ENCODE measurements around the gene SAXO2. TPM values are rescaled to one million over a fixed set of nuclear protein-coding genes. Genes with fewer than 3 reads are reported as not detected.
"Not testable (repeated sequence)": the region's sequence is repeated elsewhere in the genome, so short reads cannot be mapped to it uniquely, and the experiment has no call there.

SAXO2 gene
- total RNA-seq, 1 experiment from 2014 or later, result 4.2 TPM

DNA sequence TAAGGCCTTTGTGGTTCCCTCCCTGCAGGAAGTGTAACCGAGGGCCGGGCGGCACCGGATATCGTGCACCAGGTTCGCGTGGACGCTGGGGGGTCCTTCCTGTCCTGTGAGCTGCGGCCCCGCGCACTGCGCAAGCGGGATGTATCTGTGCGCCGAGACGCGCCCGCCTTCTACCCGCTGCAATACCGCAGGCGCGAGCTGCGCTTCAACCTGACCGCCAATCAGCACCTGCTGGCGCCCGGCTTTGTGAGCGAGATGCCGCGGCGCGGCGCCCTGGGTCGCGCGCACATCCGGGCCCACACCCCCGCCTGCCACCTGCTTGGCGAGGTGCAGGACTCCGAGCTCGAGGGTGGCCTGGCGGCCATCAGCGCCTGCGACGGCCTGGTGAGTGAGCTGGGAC, 35.9 kb downstream of the SAXO2 start:
- H3K9me3 Mint-ChIP-seq (ENCODE audit: unreplicated experiment), result no peaks in the 10 kb centered on the region
- peaks cover 15% of the 10 kb centered on the region for H3K4me1 Mint-ChIP-seq (ENCODE audit: insufficient read depth, unreplicated experiment)
- H3K36me3 Mint-ChIP-seq (ENCODE audit: insufficient read depth, unreplicated experiment), result no peaks in the 10 kb centered on the region
- intact Hi-C loops (cut with micrococcal nuclease), result no loop called here
- no TSS peak for BruUV-seq (replicated peaks)
- H3K27me3 Mint-ChIP-seq (ENCODE audit: insufficient read depth, unreplicated experiment), result no peaks in the 10 kb centered on the region
- ChIA-PET CTCF (no interaction called here), POLR2A (no interaction called here)
- H3K4me3 Mint-ChIP-seq (ENCODE audit: unreplicated experiment), result no peak overlapping the region
- DNase-seq (ENCODE audit: unreplicated experiment), result no peak
- H3K27ac Mint-ChIP-seq (ENCODE audit: low read depth, unreplicated experiment), result no peak overlapping the region
- TF ChIP-seq, protein P1, sequence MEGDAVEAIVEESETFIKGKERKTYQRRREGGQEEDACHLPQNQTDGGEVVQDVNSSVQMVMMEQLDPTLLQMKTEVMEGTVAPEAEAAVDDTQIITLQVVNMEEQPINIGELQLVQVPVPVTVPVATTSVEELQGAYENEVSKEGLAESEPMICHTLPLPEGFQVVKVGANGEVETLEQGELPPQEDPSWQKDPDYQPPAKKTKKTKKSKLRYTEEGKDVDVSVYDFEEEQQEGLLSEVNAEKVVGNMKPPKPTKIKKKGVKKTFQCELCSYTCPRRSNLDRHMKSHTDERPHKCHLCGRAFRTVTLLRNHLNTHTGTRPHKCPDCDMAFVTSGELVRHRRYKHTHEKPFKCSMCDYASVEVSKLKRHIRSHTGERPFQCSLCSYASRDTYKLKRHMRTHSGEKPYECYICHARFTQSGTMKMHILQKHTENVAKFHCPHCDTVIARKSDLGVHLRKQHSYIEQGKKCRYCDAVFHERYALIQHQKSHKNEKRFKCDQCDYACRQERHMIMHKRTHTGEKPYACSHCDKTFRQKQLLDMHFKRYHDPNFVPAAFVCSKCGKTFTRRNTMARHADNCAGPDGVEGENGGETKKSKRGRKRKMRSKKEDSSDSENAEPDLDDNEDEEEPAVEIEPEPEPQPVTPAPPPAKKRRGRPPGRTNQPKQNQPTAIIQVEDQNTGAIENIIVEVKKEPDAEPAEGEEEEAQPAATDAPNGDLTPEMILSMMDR (IDR thresholded peaks at IDR 0.05; ENCODE audit: unreplicated experiment), result no peak

DNA sequence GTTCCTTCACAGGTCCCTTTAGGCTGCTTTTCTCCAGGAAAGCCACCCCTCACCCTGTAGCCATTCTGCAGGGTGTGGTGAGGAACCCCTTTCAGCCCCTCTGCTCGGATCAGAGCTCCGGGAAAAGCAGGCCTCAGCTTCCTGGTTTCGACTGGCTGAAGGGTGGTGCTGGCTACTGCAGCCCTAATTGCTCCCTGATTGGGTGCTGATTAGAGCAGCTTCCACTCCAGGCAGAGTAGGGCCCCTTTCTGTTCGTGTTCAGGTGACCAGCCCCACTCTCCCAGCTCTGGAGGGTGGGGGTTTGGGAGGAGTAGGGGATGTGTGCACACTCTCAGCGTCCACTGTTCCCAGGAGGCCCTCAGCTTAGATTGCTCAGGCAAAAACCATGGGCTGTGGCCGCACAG, 36.9 kb downstream of the SAXO2 start:
- H3K9me3 Mint-ChIP-seq (ENCODE audit: unreplicated experiment); H3K27me3 Mint-ChIP-seq (ENCODE audit: insufficient read depth, unreplicated experiment); H3K36me3 Mint-ChIP-seq (ENCODE audit: insufficient read depth, unreplicated experiment); H3K4me3 Mint-ChIP-seq (ENCODE audit: unreplicated experiment); BruUV-seq (replicated peaks); H3K27ac Mint-ChIP-seq (ENCODE audit: low read depth, unreplicated experiment); CTCF ChIA-PET; DNase-seq (ENCODE audit: unreplicated experiment); intact Hi-C loops (cut with micrococcal nuclease): not testable (repeated sequence)
- peaks cover 15% of the 10 kb centered on the region for H3K4me1 Mint-ChIP-seq (ENCODE audit: insufficient read depth, unreplicated experiment)
- POLR2A ChIA-PET, result interaction anchor here (0.6 kb wide), 1 partner anchor 26 kb away, joined by 3 read pairs; no protein-coding TSS in a partner anchor

DNA sequence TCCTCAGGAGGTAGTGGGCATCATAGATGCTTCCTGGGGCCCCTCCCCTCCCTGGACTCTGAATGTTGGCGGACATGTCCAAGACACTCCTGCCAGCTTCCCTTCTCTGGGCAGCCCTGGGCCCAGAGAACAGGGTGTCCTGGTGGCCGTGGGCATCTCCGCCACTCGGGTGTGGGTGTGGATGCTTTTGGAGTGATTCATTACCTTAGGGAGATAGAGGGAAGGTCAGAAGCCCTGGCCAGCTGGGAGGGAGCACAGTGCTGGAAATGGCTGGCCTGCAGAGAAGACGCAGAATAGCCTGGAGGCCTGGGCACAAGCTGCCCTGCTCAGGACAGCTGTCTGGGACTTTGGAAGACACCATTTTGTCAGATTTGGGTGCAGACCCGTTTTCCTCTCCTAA, 37.7 kb downstream of the SAXO2 start:
- H3K27me3 Mint-ChIP-seq (ENCODE audit: insufficient read depth, unreplicated experiment); CTCF ChIA-PET; BruUV-seq (replicated peaks); H3K36me3 Mint-ChIP-seq (ENCODE audit: insufficient read depth, unreplicated experiment); intact Hi-C loops (cut with micrococcal nuclease); POLR2A ChIA-PET; H3K9me3 Mint-ChIP-seq (ENCODE audit: unreplicated experiment); DNase-seq (ENCODE audit: unreplicated experiment): not testable (repeated sequence)
- Mint-ChIP-seq H3K27ac (ENCODE audit: low read depth, unreplicated experiment) (peak overlapping the region; percentile 78), H3K4me1 (ENCODE audit: insufficient read depth, unreplicated experiment) (peaks cover 15% of the 10 kb centered on the region), H3K4me3 (ENCODE audit: unreplicated experiment) (peak overlapping the region; percentile 29)

DNA sequence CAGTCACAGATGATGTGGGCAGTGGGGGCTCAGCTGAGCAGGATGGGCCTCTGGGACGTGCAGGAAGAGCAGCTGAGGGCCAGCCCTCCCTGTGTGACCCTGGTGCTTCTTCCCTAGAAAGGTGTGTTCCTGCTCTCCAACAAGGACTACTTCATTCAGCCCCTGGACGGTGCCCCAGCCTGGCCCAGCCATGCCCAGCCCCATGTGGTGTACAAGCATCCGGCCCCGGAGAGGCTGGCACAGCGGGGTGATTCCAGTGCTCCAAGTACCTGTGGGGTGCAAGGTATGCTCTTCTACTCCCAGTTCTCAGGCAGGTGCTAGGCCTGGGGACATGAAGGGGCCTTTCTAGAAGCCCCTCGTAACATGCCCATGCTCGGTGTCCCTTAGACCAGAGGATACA, 38.3 kb downstream of the SAXO2 start:
- no peaks in the 10 kb centered on the region for H3K36me3 Mint-ChIP-seq (ENCODE audit: insufficient read depth, unreplicated experiment)
- no peak for DNase-seq (ENCODE audit: unreplicated experiment)
- no peaks in the 10 kb centered on the region for H3K27me3 Mint-ChIP-seq (ENCODE audit: insufficient read depth, unreplicated experiment)
- CTCF ChIA-PET, result no interaction called here
- BruUV-seq (replicated peaks), result no TSS peak
- peaks cover 15% of the 10 kb centered on the region for H3K4me1 Mint-ChIP-seq (ENCODE audit: insufficient read depth, unreplicated experiment)
- no peak overlapping the region for H3K4me3 Mint-ChIP-seq (ENCODE audit: unreplicated experiment)
- intact Hi-C loops (cut with micrococcal nuclease), result no loop called here
- no peaks in the 10 kb centered on the region for H3K9me3 Mint-ChIP-seq (ENCODE audit: unreplicated experiment)
- peak overlapping the region; percentile 78 for H3K27ac Mint-ChIP-seq (ENCODE audit: low read depth, unreplicated experiment)
- TF ChIP-seq, protein P1 (IDR thresholded peaks at IDR 0.05; ENCODE audit: unreplicated experiment), result no peak
- POLR2A ChIA-PET, result no interaction called here

DNA sequence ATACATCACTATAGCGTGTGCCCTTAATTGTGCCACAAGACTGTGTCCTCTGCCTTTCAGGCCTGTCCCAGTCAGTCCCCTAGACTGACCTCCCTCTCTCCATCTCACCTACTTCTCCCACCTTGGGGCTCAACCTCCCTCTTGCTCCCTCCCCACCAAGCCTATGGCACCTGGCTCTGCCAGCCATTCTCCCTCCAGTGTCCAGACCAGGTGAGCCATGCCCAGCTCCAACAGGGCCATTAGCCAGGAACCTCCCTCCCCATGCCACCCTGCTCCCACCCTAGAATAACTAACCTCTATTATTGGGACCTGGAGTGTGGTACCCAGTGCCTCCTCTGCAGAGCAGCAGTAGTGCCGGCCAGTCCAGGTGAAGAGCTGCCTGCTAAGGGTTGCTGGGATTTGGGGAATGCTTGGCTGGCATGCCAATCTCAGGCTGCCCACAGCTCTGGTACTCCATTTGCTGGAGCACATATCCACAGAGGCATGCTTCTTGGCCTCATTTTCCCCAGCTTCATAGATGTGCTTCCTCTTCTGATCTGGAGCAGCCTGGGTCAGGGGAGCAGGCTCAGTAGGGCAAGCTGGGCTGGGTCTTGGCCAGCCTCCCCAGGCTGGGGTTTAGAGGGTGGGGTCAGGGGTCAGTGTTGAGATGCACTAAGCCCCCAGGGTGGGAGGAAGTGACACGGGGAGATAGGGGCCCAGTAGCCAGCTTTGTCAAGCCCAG, 38.8 kb downstream of the SAXO2 start:
- Mint-ChIP-seq H3K4me3 (ENCODE audit: unreplicated experiment) (no peak overlapping the region), H3K9me3 (ENCODE audit: unreplicated experiment) (no peaks in the 10 kb centered on the region), H3K27ac (ENCODE audit: low read depth, unreplicated experiment) (no peak overlapping the region), H3K4me1 (ENCODE audit: insufficient read depth, unreplicated experiment) (peaks cover 15% of the 10 kb centered on the region), H3K27me3 (ENCODE audit: insufficient read depth, unreplicated experiment) (no peaks in the 10 kb centered on the region), H3K36me3 (ENCODE audit: insufficient read depth, unreplicated experiment) (no peaks in the 10 kb centered on the region)
- ChIA-PET CTCF (interaction anchor here (0.7 kb wide), 1 partner anchor 621 kb away, joined by 5 read pairs; no protein-coding TSS in a partner anchor), POLR2A (no interaction called here)
- no peak for DNase-seq (ENCODE audit: unreplicated experiment)
- intact Hi-C loops (cut with micrococcal nuclease), result no loop called here
- BruUV-seq (replicated peaks), result no TSS peak
- TF ChIP-seq, protein P1 (IDR thresholded peaks at IDR 0.05; ENCODE audit: unreplicated experiment), result no peak

Data from MCF 10A (cell line).